CD8-positive, alpha-beta memory T cell (primary cell): ENCODE measurements around the gene MAPK8IP1. TPM values are rescaled to one million over a fixed set of nuclear protein-coding genes. Genes with fewer than 3 reads are reported as not detected.

ENCODE experiments used
- CTCF ChIA-PET: fragments of 350-600 bp; sonication (Branson Sonifier 250); formaldehyde crosslinking; loops from one replicate; lab custom pipeline; 2021; ENCODE audit warnings: antibody characterized with exemption; lab: Charles Lee
- POLR2A ChIA-PET: fragments of 350-600 bp; sonication (Branson Sonifier 250); formaldehyde crosslinking; loops from one replicate; lab custom pipeline; 2021; ENCODE audit warnings: antibody characterized with exemption; lab: Charles Lee
- DNase-seq, 5 donors: peaks; one replicate each; pipeline versions ENCODE4 v3.0.0 to v3.0.0-alpha.2; 2020 to 2022; ENCODE audit warnings: mixed read lengths in 1 of 5
- H3K27ac ChIP-seq: one replicate; pipeline ENCODE4 v1.7.0; 2013; ENCODE audit warnings: low read depth, mild to moderate bottlenecking, low read length, moderate library complexity
- H3K27me3 ChIP-seq: 2 replicates; pipeline ENCODE4 v1.7.0; 2013; ENCODE audit warnings: low read length, mild to moderate bottlenecking; ENCODE audit not compliant: insufficient read depth, poor library complexity, severe bottlenecking
- H3K36me3 ChIP-seq: 2 replicates; pipeline ENCODE4 v1.7.0; 2013; ENCODE audit warnings: mild to moderate bottlenecking, low read length, moderate library complexity; ENCODE audit not compliant: insufficient read depth
- H3K4me1 ChIP-seq: 2 replicates; pipeline ENCODE4 v1.7.0; 2013; ENCODE audit warnings: mild to moderate bottlenecking, low read length, moderate library complexity; ENCODE audit not compliant: insufficient read depth
- H3K4me3 ChIP-seq: 2 replicates; pipeline ENCODE4 v1.7.0; 2013; ENCODE audit warnings: mild to moderate bottlenecking, low read length
- H3K9me3 ChIP-seq: 2 replicates; pipeline ENCODE4 v1.7.0; 2013; ENCODE audit warnings: mild to moderate bottlenecking, low read length
- H3K27ac Mint-ChIP-seq, 8 donors: one replicate each; pipeline ENCODE4 v1.8.0; 2020 to 2021; ENCODE audit warnings: mixed read lengths in 8 of 8, mild to moderate bottlenecking in 6 of 8, inconsistent platforms in 3 of 8, moderate library complexity in 3 of 8
- H3K27me3 Mint-ChIP-seq, 2 donors: one replicate each; pipeline ENCODE4 v1.8.0; 2020 to 2021; ENCODE audit warnings: mixed read lengths in 2 of 2, mild to moderate bottlenecking in 1 of 2, moderate library complexity in 1 of 2
- H3K36me3 Mint-ChIP-seq, 3 donors: one replicate each; pipeline ENCODE4 v1.8.0; 2020 to 2021; ENCODE audit warnings: mixed read lengths in 3 of 3, inconsistent platforms in 1 of 3, mild to moderate bottlenecking in 1 of 3
- H3K4me1 Mint-ChIP-seq, 3 donors: one replicate each; pipeline ENCODE4 v1.8.0; 2020 to 2021; ENCODE audit warnings: mixed read lengths in 3 of 3, inconsistent platforms in 1 of 3, mild to moderate bottlenecking in 1 of 3
- H3K4me3 Mint-ChIP-seq, 7 donors: one replicate each; pipeline ENCODE4 v1.8.0; 2020 to 2021; ENCODE audit warnings: mixed read lengths in 7 of 7, mild to moderate bottlenecking in 6 of 7, moderate library complexity in 4 of 7, inconsistent platforms in 2 of 7
- H3K9me3 Mint-ChIP-seq, 5 donors: one replicate each; pipeline ENCODE4 v1.8.0; 2020 to 2022; ENCODE audit warnings: mixed read lengths in 5 of 5, mild to moderate bottlenecking in 3 of 5, moderate library complexity in 2 of 5, inconsistent platforms in 1 of 5
- polyA plus RNA-seq: library from polyadenylated mRNA; unstranded; fragments of 300-500 nt; fragmentation: Illumina TruSeq; gene quantifications from one replicate; pipeline ENCODE4 v1.2.3, GENCODE V29; 2021
- total RNA-seq, 2 experiments: library from RNA; stranded (reverse); gene quantifications; one replicate each; pipeline ENCODE4 v1.2.3, GENCODE V29; 2021

Gene MAPK8IP1
- total and polyA plus RNA-seq, 3 experiments from 2014 or later: 0.23 to 1.1 (median 0.98) TPM

GRCh38 chr11:45907911-45908370, 22.5 kb downstream of the MAPK8IP1 start:
- Histone ChIP-seq H3K4me1 (no peaks in the 10 kb centered on the region), H3K36me3 (peaks cover 11% of the 10 kb centered on the region), H3K9me3 (no peaks in the 10 kb centered on the region), H3K4me3 (no peak overlapping the region), H3K27ac (no peak overlapping the region), H3K27me3 (no peaks in the 10 kb centered on the region)
- Mint-ChIP-seq H3K4me3 (no peak overlapping the region), H3K27ac (peak overlapping the region in 1 of 8 donors; percentile 88), H3K9me3 (no peaks in the 10 kb centered on the region), H3K36me3 (peaks cover 0 to 32% (median 0%) of the 10 kb centered on the region in 3 donors), H3K27me3 (peaks cover 0 to 1% of the 10 kb centered on the region in 2 donors), H3K4me1 (peaks cover 3 to 20% (median 6%) of the 10 kb centered on the region in 3 donors)
- DNase-seq: no peak
- POLR2A ChIA-PET: no interaction called here
- CTCF ChIA-PET: no interaction called here

GRCh38 chr11:45909594-45910475, 24.4 kb downstream of the MAPK8IP1 start:
- Histone ChIP-seq H3K4me1 (no peaks in the 10 kb centered on the region), H3K27ac (no peak overlapping the region), H3K4me3 (no peak overlapping the region), H3K36me3 (peaks cover 27% of the 10 kb centered on the region), H3K27me3 (no peaks in the 10 kb centered on the region), H3K9me3 (no peaks in the 10 kb centered on the region)
- Mint-ChIP-seq H3K27me3 (peaks cover 0 to 1% of the 10 kb centered on the region in 2 donors), H3K27ac (peak overlapping the region in 1 of 8 donors; percentile 45), H3K36me3 (peaks cover 0 to 50% (median 0%) of the 10 kb centered on the region in 3 donors), H3K9me3 (no peaks in the 10 kb centered on the region), H3K4me3 (peak overlapping the region in 1 of 7 donors; percentile 60), H3K4me1 (peaks cover 3 to 28% (median 6%) of the 10 kb centered on the region in 3 donors)
- ChIA-PET CTCF (no interaction called here), POLR2A (no interaction called here)
- no peak for DNase-seq

- no peak for DNase-seq
- peaks cover 0 to 57% (median 0%) of the 10 kb centered on the region in 3 donors for H3K36me3 Mint-ChIP-seq
- POLR2A ChIA-PET: no interaction called here
- Histone ChIP-seq H3K4me3 (no peak overlapping the region), H3K36me3 (peaks cover 35% of the 10 kb centered on the region), H3K27me3 (no peaks in the 10 kb centered on the region), H3K9me3 (no peaks in the 10 kb centered on the region), H3K27ac (no peak overlapping the region), H3K4me1 (no peaks in the 10 kb centered on the region)
- H3K27me3 Mint-ChIP-seq: peaks cover 0 to 1% of the 10 kb centered on the region in 2 donors
- no peak overlapping the region for H3K27ac Mint-ChIP-seq
- H3K4me3 Mint-ChIP-seq: no peak overlapping the region
- H3K4me1 Mint-ChIP-seq: peaks cover 5 to 30% (median 9%) of the 10 kb centered on the region in 3 donors
- H3K9me3 Mint-ChIP-seq: no peaks in the 10 kb centered on the region
- CTCF ChIA-PET: no interaction called here
These were observed 25.2 kb downstream of the MAPK8IP1 start for GRCh38 chr11:45910623-45911022.

GRCh38 chr11:45913514-45913913, 28.1 kb downstream of the MAPK8IP1 start:
- H3K4me1 Mint-ChIP-seq: peaks cover 18 to 42% (median 25%) of the 10 kb centered on the region in 3 donors
- peaks cover 39% of the 10 kb centered on the region for H3K36me3 ChIP-seq
- no peaks in the 10 kb centered on the region for H3K9me3 Mint-ChIP-seq
- H3K9me3 ChIP-seq: no peaks in the 10 kb centered on the region
- no peaks in the 10 kb centered on the region for H3K27me3 Mint-ChIP-seq
- no peaks in the 10 kb centered on the region for H3K27me3 ChIP-seq
- H3K4me3 Mint-ChIP-seq: peak overlapping the region in 1 of 7 donors; percentile 30
- H3K27ac Mint-ChIP-seq: no peak overlapping the region
- H3K4me1 ChIP-seq: peaks cover 19% of the 10 kb centered on the region
- no peak for DNase-seq
- H3K36me3 Mint-ChIP-seq: peaks cover 0 to 78% (median 0%) of the 10 kb centered on the region in 3 donors
- no peak overlapping the region for H3K27ac ChIP-seq
- H3K4me3 ChIP-seq: no peak overlapping the region
- POLR2A ChIA-PET: no interaction called here
- CTCF ChIA-PET: no interaction called here

GRCh38 chr11:45913942-45914635, 28.6 kb downstream of the MAPK8IP1 start:
- Mint-ChIP-seq H3K9me3 (no peaks in the 10 kb centered on the region), H3K4me1 (peaks cover 24 to 45% (median 30%) of the 10 kb centered on the region in 3 donors), H3K36me3 (peaks cover 0 to 78% (median 0%) of the 10 kb centered on the region in 3 donors), H3K27ac (peak overlapping the region in 1 of 8 donors; percentile 50), H3K27me3 (no peaks in the 10 kb centered on the region), H3K4me3 (peak overlapping the region in 1 of 7 donors; percentile 52)
- ChIA-PET POLR2A (no interaction called here), CTCF (interaction anchor here (0.6 kb wide), 1 partner anchor 74 kb away, joined by 4 read pairs; no protein-coding TSS in a partner anchor)
- Histone ChIP-seq H3K4me3 (no peak overlapping the region), H3K27ac (no peak overlapping the region), H3K4me1 (peaks cover 25% of the 10 kb centered on the region), H3K27me3 (no peaks in the 10 kb centered on the region), H3K36me3 (peaks cover 39% of the 10 kb centered on the region), H3K9me3 (no peaks in the 10 kb centered on the region)
- DNase-seq: no peak

GRCh38 chr11:45915446-45915845, 30.0 kb downstream of the MAPK8IP1 start:
- Histone ChIP-seq H3K36me3 (peaks cover 39% of the 10 kb centered on the region), H3K27me3 (no peaks in the 10 kb centered on the region), H3K4me1 (peaks cover 29% of the 10 kb centered on the region), H3K27ac (no peak overlapping the region), H3K9me3 (no peaks in the 10 kb centered on the region), H3K4me3 (no peak overlapping the region)
- Mint-ChIP-seq H3K27me3 (no peaks in the 10 kb centered on the region), H3K9me3 (no peaks in the 10 kb centered on the region), H3K27ac (peak overlapping the region in 3 of 8 donors; percentile 33 to 88 (median 50)), H3K4me3 (peak overlapping the region in 3 of 7 donors; percentile 59 to 69 (median 67)), H3K36me3 (peaks cover 0 to 65% (median 0%) of the 10 kb centered on the region in 3 donors), H3K4me1 (peaks cover 36 to 59% (median 44%) of the 10 kb centered on the region in 3 donors)
- no peak for DNase-seq
- POLR2A ChIA-PET: interaction anchor here (1.3 kb wide), 2 partner anchors 14 to 69 kb away, joined by 3 to 4 read pairs; no protein-coding TSS in a partner anchor
- CTCF ChIA-PET: interaction anchor here (0.9 kb wide), 1 partner anchor 70 kb away, joined by 4 read pairs; no protein-coding TSS in a partner anchor

GRCh38 chr11:45917286-45917622, 31.8 kb downstream of the MAPK8IP1 start:
- ChIA-PET POLR2A (interaction anchor here (1.3 to 2.2 kb wide), 2 partner anchors 13 to 70 kb away, joined by 8 to 13 read pairs; partner anchors contain the start of gene CRY2), CTCF (interaction anchor here (1.6 to 1.8 kb wide), 3 partner anchors 9 to 73 kb away, joined by 5 to 7 read pairs (median 7); no protein-coding TSS in a partner anchor)
- H3K9me3 Mint-ChIP-seq: no peaks in the 10 kb centered on the region
- H3K27ac ChIP-seq: peak overlapping the region; percentile 90
- peaks cover 28% of the 10 kb centered on the region for H3K36me3 ChIP-seq
- peak overlapping the region; percentile 88 to 99 (median 98) for H3K27ac Mint-ChIP-seq
- H3K27me3 ChIP-seq: no peaks in the 10 kb centered on the region
- DNase-seq: no peak
- peaks cover 0 to 4% of the 10 kb centered on the region in 2 donors for H3K27me3 Mint-ChIP-seq
- peak overlapping the region; percentile 97 for H3K4me3 ChIP-seq
- H3K4me1 Mint-ChIP-seq: peaks cover 46 to 72% (median 55%) of the 10 kb centered on the region in 3 donors
- H3K4me3 Mint-ChIP-seq: peak overlapping the region; percentile 92 to 98 (median 96)
- peaks cover 29% of the 10 kb centered on the region for H3K4me1 ChIP-seq
- H3K9me3 ChIP-seq: no peaks in the 10 kb centered on the region
- peaks cover 0 to 50% (median 0%) of the 10 kb centered on the region in 3 donors for H3K36me3 Mint-ChIP-seq
